Measurements from ENCODE around the gene CAND2. TPM values are rescaled to one million over a fixed set of nuclear protein-coding genes. Genes with fewer than 3 reads are reported as not detected.

CAND2 gene
- total and polyA plus RNA-seq, 2 of the 8 experiments (the other 6 are each of a cell fraction or from before 2014, with no cell fraction given): 8.7 TPM

- TF ChIP-seq CHD7 (IDR thresholded peaks at IDR 0.05; ENCODE audit: insufficient replicate concordance, low read length): no peak
- no peak for TF ChIP-seq POLR2A (IDR thresholded peaks at IDR 0.05; ENCODE audit: control extremely low read depth in 1 of 2, low read depth in 2 of 2, low read length in 2 of 2)
- TF ChIP-seq USF2 (IDR thresholded peaks at IDR 0.05; ENCODE audit: low read length): no peak
- no peak for TF ChIP-seq KDM4A (IDR thresholded peaks at IDR 0.05; ENCODE audit: low read depth, low read length, severe bottlenecking)
- TF ChIP-seq RFX5 (IDR thresholded peaks at IDR 0.05; ENCODE audit: borderline replicate concordance, low read depth, low read length): no peak
- TF ChIP-seq SIRT6 (IDR thresholded peaks at IDR 0.05; ENCODE audit: low read length): no peak
- TF ChIP-seq SAP30 (IDR thresholded peaks at IDR 0.05; ENCODE audit: insufficient read depth, insufficient replicate concordance, low read length): no peak
- TF ChIP-seq NRF1 (IDR thresholded peaks at IDR 0.05; ENCODE audit: low read depth, low read length): no peak
- TF ChIP-seq SUZ12 (IDR thresholded peaks at IDR 0.05; ENCODE audit: low read length): no peak
- TF ChIP-seq CBX8 (IDR thresholded peaks at IDR 0.05; ENCODE audit: borderline replicate concordance, low read depth, low read length): no peak
Observed at GRCh38 chr3:12859840-12860239, 63.4 kb downstream of the CAND2 start (continued).

All from H1 (cell line).